Measurements from ENCODE around the gene SGCA. TPM values are rescaled to one million over a fixed set of nuclear protein-coding genes. Genes with fewer than 3 reads are reported as not detected.
A peak's percentile ranks its signal among the peaks of the same experiment; 100 is the strongest.

SGCA gene
- total RNA-seq, 6 experiments from 2014 or later = 0.28 to 0.91 (median 0.76) TPM

- DNase-seq = no peak
- no peak overlapping the region for H3K4me3 Mint-ChIP-seq
Measured at GRCh38 chr17:50132104-50132794, 33.6 kb upstream of the SGCA start.

GRCh38 chr17:50133028-50133768 lies 32.6 kb upstream of the SGCA start:
- Mint-ChIP-seq H3K9me3 (no peaks in the 10 kb centered on the region), H3K4me1 (ENCODE audit: low read depth) (peaks cover 50% of the 10 kb centered on the region), H3K27me3 (ENCODE audit: insufficient read depth) (peaks cover 17% of the 10 kb centered on the region), H3K27ac (peak overlapping the region; percentile 73), H3K4me3 (no peak overlapping the region), H3K36me3 (ENCODE audit: low read depth) (peaks cover 19% of the 10 kb centered on the region)
- DNase-seq = peak; percentile 58
- TF ChIP-seq CTCF (IDR thresholded peaks at IDR 0.05) = no peak

More at GRCh38 chr17:50132104-50132794, 33.6 kb upstream of the SGCA start:
- TF ChIP-seq CTCF (IDR thresholded peaks at IDR 0.05) = no peak
- Mint-ChIP-seq H3K27ac (peak overlapping the region; percentile 37; the same call in 1 of the 2 replicates), H3K36me3 (ENCODE audit: low read depth) (peaks cover 12% of the 10 kb centered on the region), H3K4me1 (ENCODE audit: low read depth) (peaks cover 59% of the 10 kb centered on the region), H3K27me3 (ENCODE audit: insufficient read depth) (peaks cover 11% of the 10 kb centered on the region), H3K9me3 (no peaks in the 10 kb centered on the region)

GRCh38 chr17:50133769-50134099 lies 32.1 kb upstream of the SGCA start:
- Mint-ChIP-seq H3K27me3 (ENCODE audit: insufficient read depth) (peaks cover 15% of the 10 kb centered on the region), H3K36me3 (ENCODE audit: low read depth) (peaks cover 23% of the 10 kb centered on the region), H3K4me1 (ENCODE audit: low read depth) (peaks cover 45% of the 10 kb centered on the region), H3K9me3 (no peaks in the 10 kb centered on the region), H3K4me3 (peak overlapping the region; percentile 17; the same call in 1 of the 2 replicates), H3K27ac (peak overlapping the region; percentile 73)
- DNase-seq = no peak
- no peak for TF ChIP-seq CTCF (IDR thresholded peaks at IDR 0.05)

GRCh38 chr17:50134206-50135110 lies 31.3 kb upstream of the SGCA start:
- peak; percentile 40 for TF ChIP-seq CTCF (IDR thresholded peaks at IDR 0.05)
- Mint-ChIP-seq H3K4me3 (peak overlapping the region; percentile 17; the same call in 1 of the 2 replicates), H3K36me3 (ENCODE audit: low read depth) (peaks cover 23% of the 10 kb centered on the region), H3K4me1 (ENCODE audit: low read depth) (peaks cover 42% of the 10 kb centered on the region), H3K9me3 (no peaks in the 10 kb centered on the region), H3K27me3 (ENCODE audit: insufficient read depth) (peaks cover 15% of the 10 kb centered on the region), H3K27ac (peak overlapping the region; percentile 73)
- peak; percentile 34 for DNase-seq

- DNase-seq = no peak
- Mint-ChIP-seq H3K4me3 (no peak overlapping the region), H3K27ac (no peak overlapping the region; the same call in 1 of the 2 replicates), H3K4me1 (ENCODE audit: low read depth) (peaks cover 51% of the 10 kb centered on the region), H3K9me3 (no peaks in the 10 kb centered on the region), H3K36me3 (ENCODE audit: low read depth) (peaks cover 32% of the 10 kb centered on the region), H3K27me3 (ENCODE audit: insufficient read depth) (peaks cover 15% of the 10 kb centered on the region)
- TF ChIP-seq CTCF (IDR thresholded peaks at IDR 0.05) = no peak
Measured at GRCh38 chr17:50135316-50136095, 30.3 kb upstream of the SGCA start.

All from HFFc6 (cell line).